Epithelial cell of proximal tubule (primary cell): ENCODE data around the gene KLHL29. TPM values are rescaled to one million over a fixed set of nuclear protein-coding genes. Genes with fewer than 3 reads are reported as not detected.

Experiments
- DNase-seq: peaks from one replicate; pipeline ENCODE4 v3.0.0-alpha.2; 2011; ENCODE audit warnings: low read depth
- H3K4me3 ChIP-seq: 2 replicates; pipeline ENCODE4 v1.5.1; 2011; ENCODE audit warnings: low read depth, mild to moderate bottlenecking, low read length
- total RNA-seq: library from RNA; depleted of rRNA; stranded (reverse); fragments of >200 nt; gene quantifications from 2 replicates; pipeline ENCODE4 v1.2.3, GENCODE V29; 2015
- TF ChIP-seq, protein P1 (sequence below): conservative IDR thresholded peaks from 2 replicates; pipeline ENCODE4 v1.5.1; 2012; ENCODE audit warnings: low read depth, mild to moderate bottlenecking, low read length

The KLHL29 gene
- total RNA-seq, 1 donor from 2014 or later: 12.0 TPM

GRCh38 chr2:23507267-23508065, 122.5 kb downstream of the KLHL29 start:
- DNase-seq: no peak
- no peak overlapping the region for H3K4me3 ChIP-seq
- TF ChIP-seq, protein P1, sequence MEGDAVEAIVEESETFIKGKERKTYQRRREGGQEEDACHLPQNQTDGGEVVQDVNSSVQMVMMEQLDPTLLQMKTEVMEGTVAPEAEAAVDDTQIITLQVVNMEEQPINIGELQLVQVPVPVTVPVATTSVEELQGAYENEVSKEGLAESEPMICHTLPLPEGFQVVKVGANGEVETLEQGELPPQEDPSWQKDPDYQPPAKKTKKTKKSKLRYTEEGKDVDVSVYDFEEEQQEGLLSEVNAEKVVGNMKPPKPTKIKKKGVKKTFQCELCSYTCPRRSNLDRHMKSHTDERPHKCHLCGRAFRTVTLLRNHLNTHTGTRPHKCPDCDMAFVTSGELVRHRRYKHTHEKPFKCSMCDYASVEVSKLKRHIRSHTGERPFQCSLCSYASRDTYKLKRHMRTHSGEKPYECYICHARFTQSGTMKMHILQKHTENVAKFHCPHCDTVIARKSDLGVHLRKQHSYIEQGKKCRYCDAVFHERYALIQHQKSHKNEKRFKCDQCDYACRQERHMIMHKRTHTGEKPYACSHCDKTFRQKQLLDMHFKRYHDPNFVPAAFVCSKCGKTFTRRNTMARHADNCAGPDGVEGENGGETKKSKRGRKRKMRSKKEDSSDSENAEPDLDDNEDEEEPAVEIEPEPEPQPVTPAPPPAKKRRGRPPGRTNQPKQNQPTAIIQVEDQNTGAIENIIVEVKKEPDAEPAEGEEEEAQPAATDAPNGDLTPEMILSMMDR: no peak

DNA sequence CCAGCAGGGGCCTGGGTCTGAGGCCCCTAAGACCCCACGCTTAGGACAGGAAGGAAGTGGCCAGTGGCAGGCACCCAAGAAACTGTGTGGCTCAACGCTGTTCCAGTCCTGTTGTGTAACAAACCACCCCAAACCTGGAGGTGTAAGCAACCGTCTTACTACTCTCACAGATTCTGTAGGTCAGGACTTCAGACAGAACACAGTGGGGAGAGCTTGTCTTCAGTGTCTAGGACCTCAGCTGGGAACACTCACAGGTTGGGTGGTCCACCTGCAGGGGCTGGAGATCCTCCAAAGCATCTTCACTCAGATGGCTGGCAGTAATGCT, 123.0 kb downstream of the KLHL29 start:
- no peak for DNase-seq
- no peak overlapping the region for H3K4me3 ChIP-seq
- TF ChIP-seq, protein P1: no peak

DNA sequence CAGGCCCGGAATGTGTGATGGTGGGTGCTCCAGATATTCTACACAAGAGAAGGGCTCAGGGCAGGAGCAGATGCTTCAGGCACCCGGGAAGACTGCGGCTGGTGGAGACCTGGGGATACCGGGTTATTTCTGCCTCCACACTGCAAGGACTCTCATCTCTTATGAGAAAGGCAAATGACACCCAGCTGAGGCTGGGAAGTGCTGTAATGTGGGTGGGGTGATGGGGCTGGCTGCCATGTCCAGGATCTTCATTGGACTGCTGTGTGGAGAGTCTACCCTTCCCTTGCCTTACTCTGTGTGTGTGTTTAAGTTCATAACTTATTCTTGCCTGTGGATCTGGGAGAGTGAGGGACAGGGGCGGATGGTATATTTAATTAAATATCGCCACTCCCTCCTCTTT, 124.1 kb downstream of the KLHL29 start:
- TF ChIP-seq, protein P1: no peak
- no peak overlapping the region for H3K4me3 ChIP-seq
- DNase-seq: no peak

DNA sequence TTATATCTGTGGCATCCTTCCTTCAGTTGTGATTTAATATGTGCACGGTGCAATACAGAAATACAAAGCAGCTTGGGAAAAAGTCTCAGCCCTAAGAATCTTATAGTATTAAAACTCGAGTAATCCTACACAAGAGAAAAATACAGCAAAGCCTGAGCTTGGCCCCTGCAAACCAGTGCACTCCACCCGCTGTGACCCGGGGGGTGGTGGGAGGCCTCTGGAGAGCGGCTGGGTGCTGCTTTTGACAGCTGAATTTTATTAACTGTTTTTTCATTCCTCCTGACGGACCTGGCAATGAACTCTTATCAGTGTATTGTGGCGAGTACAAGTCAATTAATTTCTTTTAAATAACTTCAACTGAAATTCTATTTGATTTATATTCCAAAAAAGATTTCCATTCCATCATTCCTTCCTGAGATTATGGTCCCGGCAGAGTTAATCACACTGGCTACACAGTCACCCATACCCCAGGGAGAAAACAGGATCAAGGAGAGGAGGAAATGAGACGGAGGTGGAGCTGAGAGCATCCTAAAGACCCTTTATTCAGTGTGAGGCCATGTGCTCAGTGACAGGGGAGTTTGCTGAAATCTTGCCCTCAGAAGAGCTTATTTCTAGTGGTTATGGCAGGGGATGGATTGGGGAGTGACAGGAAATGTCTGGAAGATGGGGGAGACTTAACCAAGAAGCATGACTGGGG, 124.8 kb downstream of the KLHL29 start:
- TF ChIP-seq, protein P1: no peak
- no peak overlapping the region for H3K4me3 ChIP-seq
- DNase-seq: no peak

DNA sequence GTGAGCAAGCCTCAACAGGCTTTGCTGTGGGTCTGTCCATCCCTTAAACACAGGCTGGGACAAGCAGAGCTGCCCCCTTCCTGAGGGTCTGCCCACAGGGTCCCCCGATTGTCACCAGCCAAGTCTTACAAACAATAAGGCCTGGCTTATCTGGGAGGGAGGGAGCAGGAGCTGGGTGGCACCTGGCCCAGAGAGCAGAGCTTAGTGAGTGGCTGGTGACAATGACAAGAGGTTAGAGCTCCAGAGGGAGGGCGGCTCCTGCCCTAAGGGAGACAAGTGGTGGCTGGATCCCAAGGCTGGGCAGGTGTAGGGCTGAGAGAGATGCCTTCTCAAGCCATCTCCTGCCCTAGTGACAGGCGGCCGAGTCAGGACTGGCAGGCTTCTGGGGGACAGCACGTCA, 125.5 kb downstream of the KLHL29 start:
- TF ChIP-seq, protein P1: no peak
- no peak overlapping the region for H3K4me3 ChIP-seq
- DNase-seq: no peak

- no peak for DNase-seq
- H3K4me3 ChIP-seq: no peak overlapping the region
- TF ChIP-seq, protein P1: no peak
Measured at GRCh38 chr2:23512778-23513177, 127.8 kb downstream of the KLHL29 start.

DNA sequence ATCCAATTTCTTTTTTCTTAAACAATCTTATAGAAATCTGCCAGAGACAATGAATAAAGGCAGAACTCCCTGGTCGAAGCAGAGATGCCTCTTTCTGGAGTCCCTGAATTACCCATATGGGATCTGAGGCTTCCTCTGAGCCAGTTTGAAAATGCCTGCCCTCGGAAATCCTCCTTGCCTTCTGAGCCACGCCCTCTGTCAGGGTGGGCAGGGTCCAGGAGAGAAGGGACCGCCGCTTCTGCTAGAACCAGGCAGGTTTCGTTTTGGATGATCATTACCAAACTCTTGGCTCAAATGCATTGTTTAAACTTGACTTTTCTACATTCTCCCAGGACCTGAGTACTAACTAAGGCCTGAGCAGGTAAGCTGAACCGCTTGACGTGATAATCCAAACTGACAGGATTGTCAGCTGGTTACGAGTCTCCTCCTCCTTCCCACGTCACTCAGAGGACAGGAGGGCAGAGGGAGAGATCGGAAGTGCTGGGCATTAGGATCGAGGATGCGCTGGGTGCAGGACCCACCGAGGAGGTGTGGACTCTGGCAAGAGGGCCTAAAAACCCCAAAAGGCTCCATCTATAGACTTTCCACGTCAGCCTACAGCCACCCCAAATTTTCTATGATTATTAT, 128.4 kb downstream of the KLHL29 start:
- no peak for DNase-seq
- no peak overlapping the region for H3K4me3 ChIP-seq
- TF ChIP-seq, protein P1: no peak
